Stimulated activated CD4-positive, alpha-beta T cell treated with anti-CD3 and anti-CD28 coated beads, Interleukin-12 subunit alpha, Interleukin-12 subunit beta, amount 100 ng/mL, for 4 hours (primary cell): ENCODE results near the gene PRR12.

Experiments
- DNase-seq: peaks from one replicate; pipeline ENCODE4 v3.0.0-alpha.2; 2020

PRR12 gene

DNA sequence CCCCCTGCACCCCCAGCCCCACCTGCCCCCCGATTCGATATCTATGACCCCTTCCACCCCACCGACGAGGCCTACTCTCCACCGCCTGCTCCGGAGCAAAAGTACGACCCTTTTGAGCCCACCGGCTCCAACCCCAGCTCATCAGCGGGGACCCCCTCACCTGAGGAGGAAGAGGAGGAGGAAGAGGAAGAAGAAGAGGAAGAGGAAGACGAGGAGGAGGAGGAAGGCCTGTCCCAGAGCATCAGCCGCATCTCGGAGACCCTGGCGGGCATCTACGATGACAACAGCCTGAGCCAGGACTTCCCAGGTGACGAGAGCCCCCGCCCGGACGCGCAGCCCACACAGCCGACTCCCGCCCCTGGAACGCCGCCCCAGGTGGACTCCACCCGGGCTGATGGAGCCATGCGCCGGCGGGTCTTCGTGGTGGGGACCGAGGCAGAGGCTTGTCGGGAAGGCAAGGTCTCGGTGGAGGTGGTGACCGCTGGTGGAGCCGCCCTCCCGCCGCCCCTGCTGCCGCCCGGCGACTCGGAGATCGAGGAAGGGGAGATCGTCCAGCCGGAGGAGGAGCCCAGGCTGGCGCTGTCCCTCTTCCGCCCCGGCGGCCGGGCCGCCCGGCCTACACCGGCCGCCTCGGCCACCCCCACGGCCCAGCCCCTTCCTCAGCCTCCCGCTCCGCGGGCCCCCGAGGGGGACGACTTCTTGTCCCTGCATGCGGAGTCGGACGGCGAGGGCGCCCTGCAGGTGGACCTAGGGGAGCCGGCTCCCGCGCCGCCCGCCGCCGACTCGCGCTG lies 60.2 kb downstream of the PRR12 start:
- no peak for DNase-seq

DNA sequence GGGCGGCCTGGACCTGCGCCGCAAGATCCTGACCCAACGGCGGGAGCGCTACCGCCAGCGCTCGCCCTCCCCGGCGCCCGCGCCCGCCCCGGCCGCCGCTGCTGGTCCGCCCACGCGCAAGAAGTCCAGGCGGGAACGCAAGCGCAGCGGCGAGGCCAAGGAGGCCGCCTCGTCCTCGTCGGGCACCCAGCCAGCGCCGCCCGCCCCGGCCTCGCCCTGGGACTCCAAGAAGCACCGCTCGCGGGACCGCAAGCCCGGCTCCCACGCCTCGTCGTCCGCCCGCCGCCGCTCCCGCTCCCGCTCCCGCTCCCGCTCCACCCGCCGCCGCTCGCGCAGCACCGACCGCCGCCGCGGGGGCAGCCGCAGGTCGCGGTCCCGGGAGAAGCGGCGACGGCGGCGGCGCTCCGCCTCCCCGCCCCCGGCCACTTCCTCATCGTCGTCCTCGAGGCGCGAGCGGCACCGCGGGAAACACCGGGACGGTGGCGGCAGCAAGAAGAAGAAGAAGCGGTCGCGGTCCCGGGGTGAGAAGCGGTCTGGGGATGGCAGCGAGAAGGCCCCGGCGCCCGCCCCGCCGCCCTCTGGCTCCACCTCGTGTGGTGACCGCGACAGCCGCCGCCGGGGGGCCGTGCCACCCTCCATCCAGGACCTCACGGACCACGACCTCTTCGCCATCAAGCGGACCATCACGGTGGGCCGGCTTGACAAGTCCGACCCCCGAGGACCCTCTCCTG lies 61.0 kb downstream of the PRR12 start:
- no peak for DNase-seq

DNA sequence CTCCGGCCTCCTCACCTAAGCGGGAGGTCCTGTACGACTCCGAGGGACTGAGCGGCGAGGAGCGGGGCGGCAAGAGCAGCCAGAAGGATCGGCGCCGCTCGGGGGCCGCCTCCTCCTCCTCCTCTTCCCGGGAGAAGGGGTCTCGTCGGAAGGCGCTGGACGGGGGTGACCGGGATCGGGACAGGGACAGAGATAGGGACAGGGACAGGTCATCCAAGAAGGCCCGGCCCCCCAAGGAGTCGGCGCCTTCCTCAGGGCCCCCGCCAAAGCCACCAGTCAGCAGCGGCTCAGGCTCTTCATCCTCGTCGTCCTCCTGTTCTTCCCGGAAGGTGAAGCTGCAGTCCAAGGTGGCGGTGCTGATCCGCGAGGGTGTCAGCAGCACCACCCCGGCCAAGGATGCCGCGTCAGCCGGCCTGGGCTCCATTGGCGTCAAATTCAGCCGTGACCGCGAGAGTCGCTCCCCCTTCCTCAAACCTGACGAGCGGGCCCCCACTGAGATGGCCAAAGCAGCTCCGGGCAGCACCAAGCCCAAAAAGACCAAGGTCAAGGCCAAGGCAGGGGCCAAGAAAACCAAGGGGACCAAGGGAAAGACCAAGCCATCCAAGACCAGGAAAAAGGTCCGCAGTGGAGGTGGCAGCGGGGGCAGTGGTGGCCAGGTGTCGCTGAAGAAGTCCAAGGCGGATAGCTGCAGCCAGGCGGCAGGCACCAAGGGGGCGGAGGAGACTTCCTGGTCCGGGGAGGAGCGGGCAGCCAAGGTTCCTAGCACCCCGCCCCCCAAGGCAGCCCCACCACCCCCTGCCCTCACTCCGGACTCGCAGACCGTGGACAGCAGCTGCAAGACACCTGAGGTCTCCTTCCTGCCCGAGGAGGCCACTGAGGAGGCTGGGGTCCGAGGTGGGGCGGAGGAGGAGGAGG lies 61.8 kb downstream of the PRR12 start:
- DNase-seq = no peak

DNA sequence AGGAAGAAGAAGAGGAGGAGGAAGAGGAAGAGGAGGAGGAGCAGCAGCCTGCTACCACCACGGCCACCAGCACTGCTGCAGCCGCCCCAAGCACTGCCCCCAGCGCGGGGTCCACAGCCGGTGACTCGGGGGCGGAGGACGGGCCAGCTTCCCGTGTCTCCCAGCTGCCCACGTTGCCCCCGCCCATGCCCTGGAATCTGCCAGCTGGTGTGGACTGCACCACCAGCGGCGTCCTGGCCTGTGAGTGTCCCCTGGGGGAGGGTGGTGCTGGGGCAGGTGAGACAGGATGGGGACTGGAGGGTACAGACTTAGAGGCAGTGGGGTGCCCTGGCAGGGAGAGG lies 62.5 kb downstream of the PRR12 start:
- DNase-seq = no peak

DNA sequence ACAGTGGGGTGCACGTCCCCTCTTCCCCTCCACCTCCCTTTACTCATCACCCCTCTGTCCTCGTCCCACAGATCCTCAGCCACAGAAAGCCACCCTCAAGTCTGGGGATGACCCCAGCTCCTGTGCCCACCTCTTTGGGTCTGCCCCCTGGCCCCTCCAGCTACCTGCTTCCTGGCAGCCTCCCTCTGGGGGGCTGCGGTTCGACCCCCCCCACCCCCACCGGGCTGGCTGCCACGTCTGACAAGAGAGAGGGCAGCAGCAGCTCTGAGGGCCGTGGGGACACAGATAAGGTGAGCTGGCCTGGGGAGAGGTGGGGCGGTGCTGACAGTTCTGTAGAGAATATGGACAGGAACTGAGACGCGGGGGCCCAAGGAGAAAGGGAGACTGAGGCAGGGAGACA lies 63.6 kb downstream of the PRR12 start:
- no peak for DNase-seq

DNA sequence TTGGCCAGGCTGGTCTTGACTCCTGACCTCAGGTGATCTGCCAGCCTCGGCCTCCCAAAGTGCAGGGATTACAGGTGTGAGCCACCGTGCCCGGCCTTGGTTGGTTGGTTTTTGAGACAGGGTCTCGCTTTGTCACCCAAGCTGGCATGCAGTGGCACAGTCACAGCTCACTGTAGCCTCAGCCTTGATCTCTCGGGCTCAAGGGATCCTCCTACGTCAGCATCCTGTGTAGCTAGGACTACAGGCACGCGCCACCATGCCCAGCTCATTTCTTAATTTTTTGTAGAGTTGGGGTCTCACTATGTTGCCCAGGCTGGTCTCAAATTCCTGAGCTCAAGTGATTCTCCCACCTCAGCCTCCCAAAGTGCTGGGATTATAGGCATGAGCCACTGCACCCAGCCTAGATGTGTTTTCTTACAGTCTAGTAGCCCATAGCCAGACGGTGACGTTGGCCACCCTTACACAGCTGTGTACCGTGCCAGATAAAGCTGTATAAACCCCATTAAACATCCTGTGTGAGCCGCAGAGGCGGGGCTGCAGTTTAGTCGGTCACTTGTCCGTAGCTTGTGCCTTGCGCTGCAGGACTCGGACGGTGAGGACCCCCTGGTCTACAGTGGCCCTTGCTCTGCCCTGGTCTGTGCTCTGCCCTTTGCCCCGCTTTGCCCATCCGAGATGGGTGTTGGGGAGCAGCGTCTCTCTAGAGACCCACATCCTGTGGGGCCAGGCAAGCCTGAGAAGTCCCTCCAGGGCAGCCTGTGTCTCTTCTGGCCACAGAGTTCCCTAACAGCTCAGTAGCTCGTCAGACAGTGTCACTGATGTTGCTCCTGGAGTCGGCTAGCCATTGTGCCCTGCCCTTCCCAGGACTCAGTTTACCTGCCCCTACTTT lies 64.8 kb downstream of the PRR12 start:
- no peak for DNase-seq

DNA sequence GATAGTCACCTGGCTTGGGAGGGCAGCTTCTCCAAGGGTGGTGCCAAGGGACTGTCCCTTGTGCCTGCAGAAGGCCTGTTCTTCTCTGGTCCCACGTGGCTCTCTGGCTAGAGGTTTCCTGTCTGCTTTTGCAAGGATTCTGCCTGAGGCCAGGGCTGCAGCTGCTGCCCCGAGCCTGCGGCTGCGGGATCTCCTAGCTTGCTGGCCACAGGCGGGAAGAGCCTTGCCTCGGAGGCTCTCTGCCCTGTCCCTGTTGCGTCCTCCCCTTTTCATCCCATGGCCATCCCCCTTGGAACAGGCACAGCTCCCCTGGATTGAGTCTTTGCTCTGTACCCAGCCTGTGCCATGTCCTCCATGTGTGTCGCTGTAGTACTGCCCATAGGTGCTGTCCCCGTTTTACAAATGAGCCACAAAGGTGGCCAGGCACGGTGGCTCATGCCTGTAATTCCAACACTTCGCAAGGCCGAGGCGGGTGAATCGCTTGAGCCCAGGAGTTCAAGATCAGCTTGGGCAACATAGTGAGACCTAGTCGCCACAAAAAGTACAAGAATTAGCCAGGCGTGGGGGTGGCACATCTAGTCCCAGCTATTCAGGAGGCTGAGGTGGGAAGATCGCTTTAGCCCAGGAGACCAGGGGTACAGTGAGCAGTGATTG lies 65.6 kb downstream of the PRR12 start:
- DNase-seq = no peak

DNA sequence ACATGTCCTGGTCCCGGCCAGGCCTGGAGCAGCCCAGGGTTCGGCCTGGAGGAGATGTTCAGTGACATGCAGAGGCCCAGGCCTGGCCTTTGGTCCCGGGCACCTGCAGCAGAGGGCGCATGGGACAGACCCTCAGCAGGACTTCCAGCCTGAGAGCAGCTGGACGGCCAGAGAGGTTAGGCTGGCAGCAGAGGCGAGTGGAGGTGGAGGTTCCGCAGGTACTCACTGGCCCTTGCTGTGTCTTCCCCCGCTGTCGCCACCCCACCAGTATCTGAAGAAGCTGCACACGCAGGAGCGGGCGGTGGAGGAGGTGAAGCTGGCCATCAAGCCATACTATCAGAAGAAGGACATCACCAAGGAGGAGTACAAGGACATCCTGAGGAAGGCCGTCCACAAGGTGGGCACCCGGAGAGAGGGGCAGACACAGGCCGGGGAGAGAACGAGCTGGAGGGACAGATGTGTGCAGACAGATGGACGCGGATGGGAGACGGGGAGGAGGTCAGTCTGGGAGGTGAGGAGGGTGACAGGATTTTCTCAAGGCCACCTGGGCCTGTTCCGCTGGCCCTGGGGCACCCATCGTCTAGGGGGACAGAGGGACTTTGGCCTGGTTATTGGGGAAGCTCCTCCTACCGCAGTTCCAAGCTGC lies 66.6 kb downstream of the PRR12 start:
- no peak for DNase-seq

DNA sequence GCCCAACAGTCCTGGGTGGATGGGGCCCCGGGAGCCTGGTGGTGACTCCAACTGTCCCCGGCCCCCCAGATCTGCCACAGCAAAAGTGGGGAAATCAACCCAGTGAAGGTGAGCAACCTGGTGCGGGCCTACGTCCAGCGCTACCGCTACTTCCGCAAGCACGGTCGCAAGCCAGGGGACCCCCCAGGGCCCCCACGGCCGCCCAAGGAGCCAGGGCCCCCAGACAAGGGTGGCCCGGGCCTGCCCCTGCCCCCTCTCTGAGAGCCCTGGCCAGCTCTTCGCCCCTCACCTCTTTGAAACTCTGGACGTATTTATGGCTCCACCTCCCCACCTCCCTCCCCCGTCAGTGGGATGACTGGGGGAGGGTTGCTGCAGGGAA lies 67.1 kb downstream of the PRR12 start:
- DNase-seq = no peak

DNA sequence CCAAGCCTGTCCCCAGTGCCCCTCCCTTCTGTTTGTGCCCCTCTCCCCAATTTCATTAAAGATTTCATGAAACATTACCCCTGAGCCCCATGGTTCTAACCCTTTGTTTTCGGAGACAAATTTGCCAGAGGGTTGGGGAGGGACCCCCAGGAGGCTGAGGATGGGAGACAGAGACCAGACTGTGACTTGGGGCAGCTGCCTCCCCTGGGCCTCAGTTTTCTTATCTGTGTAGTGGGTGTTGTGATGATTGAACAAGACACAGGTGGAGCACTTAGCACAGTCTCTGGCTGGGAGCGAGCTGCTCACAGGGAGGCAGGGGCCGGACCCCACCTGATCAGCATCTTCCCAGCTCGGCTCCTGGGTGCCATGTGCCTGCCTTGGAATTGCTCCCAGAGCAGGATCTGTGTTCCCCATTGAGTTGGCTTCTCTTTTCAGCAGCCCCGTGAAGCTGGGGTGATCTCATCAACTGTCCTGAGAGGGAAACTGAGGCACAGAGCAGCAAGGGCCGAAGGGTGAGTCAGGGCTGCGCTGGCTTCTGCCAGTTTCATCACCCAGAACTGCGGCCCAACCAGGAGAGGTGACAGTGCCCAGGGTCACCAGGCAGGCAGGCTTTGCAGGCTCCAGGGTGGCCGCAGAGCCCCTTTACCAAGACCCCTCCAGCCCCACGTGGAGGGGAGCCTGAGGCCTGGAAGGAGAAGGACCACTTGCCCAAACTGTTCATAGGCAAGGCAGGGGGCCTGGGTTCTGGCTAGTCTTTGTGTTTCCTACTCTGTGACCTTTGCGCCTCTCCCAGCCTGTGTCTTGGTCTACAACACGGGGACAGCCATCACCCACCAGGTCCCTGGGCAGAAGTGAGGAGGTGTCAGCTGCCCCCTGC lies 67.8 kb downstream of the PRR12 start:
- no peak for DNase-seq

DNA sequence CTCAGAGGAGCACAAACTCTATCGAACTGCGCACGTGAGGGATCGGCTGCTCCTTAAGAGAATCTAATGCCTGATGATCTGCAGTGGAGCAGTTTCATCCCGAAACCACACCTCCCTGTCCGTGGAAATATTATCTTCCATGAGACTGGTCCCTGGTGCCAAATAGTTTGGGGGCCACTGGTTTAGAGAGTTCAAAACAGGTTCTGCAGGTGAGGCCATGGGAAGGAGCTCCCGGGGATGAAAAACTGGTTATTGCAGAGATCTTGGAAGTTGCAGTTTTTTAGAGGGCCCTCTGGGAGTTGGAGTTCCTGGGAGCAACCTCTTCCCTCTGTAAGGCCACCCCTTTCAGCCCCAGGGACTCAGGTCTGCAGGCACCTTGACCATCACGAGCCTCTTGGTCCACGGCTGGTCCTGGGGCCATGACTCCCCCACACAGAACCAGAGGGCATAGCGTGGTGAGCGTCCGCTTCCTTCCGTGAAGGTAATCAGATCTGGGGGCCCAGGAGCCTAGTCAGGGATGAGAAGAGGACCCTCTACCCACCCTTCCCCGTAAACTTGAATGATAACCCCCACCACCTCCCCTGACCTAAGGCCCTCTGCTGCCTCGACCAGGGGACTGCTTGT lies 69.5 kb downstream of the PRR12 start:
- no peak for DNase-seq

DNA sequence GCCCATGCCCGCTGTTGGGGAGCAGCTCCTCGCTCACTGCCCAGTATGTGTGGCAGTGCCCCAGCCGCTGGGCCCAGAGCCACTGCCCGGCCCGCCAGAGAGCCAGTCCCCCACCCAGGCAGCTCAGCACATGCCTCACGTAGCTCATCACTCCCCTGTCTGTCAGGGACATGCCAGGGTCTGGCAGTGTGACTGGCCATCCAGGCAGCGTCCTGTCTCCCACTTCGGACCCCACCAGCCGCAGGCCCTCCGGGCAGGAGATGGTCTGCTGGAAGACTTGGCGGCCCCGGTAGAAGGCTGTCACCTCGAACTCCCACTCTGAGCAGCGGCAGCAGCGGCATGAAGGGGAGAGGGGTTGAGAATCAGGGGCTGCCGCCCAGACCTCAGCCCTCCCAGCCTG lies 71.0 kb downstream of the PRR12 start:
- DNase-seq = no peak

DNA sequence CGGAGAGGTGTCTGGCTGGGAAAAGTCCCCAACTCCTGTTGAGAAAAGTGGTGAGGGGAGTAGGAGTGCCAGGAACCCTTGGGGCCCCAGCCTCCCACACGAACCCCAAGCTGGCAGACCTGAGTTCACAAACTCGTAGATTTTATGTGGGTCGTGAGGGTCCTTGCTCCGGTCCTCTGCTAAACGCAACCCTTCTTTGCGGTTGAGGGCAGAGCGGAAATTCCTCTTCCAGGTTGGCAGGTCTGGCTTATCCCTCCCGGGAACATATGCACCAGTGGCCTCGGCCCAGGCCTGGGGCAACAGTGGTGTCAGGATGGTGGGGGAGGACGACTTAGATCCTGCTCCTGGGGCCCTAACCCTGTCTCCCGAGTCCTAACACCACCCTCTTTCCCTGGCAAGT lies 72.2 kb downstream of the PRR12 start:
- no peak for DNase-seq

DNA sequence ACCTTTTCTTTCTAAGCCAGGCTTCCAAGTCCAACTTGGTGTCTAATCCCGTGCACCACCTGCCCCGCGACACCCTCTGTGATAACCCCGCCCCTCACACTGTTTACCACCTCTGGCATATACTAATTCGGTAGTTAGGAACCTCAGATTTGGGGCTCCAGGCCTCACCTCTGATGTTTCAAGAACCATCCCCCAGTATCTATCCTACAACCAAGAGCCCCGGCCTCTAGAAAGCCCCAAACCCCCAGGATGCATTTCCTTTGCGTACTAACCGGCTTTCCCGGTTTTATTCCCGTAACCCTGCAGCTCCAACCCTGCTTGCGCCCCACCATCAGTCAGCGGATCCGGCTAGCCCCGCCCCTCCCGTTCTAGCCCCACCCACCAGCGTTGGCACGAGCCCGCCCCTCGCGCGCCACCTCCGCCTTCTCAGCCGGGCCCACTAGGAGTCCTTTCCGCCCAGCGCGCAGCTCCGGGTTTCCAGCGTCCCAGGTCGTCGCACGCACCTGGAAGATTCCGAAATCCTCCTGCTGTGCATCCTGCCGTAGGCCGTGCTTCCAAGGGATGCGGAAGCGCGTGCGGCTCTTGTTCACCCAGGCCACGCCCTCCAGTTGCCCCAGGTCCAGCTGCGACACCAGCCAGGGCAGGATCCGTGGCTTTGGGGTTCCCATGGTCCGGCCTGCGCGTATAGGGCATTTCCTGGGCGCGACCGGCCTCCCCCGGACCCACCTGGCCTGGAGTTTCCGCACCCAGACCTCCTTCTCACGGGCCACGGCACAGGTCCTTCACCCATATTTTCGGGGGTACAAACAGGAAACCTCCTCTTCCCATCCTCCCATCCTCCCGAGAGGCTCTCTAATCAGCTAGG lies 73.4 kb downstream of the PRR12 start:
- peak; percentile 95 for DNase-seq

DNA sequence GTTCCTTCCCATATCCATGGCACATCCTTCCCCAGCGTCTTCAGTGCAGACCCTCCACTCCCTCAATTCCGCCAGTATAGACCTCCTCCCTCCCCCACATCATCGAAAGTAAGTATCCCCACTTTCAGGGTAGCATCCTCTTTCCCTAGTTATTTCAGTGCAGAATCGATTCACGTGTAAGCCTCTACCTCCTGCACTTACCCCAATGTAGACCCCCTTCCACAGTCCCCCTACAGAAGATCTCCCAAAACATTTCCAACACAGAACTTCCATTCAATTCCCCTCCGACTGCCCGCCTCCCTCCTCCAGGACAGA lies 74.0 kb downstream of the PRR12 start:
- DNase-seq = no peak

DNA sequence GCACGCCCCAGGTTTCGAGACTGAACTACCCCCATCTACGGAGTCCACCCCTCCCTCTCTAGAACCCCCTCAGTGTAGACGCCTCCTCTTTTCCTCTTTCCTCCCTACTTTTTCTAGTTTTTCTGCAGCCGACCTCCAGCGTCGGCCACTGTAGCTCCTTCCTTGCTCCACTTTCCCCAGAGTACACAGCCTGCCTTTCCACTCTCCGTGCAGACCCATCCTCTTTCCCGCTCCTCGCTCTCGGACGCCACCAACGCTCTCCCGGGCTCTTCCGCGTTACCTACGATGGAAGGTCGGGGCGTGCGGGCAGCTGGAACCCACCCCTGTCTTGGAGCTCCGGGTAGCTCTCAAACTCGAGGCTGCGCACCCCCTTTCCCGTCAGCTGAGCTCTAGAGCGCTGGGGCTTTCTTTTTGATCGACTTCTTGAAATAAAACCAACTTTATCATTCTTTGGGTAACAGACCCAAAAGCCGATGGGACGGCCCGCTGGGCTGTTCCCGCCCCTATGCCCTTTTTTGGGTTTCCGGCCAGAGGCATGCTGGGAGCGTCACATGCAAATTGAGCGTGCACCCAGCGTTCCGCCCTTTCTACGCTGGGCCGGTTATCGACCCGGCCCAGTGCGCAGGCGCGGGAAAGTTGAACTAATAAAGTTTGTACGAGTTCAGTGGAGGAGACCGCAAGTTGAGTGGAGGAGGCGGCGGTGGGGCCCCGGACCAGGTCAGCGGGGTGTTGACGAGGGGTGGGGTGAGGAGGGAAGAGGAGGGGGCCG lies 74.6 kb downstream of the PRR12 start, which contains the start of the genes BCL2L12 and IRF3:
Gene BCL2L12 (plus strand): TSS at position 583 of the 769 bp plus-strand sequence. CDS start 760 bp downstream, outside the sequence.
Gene IRF3 (minus strand): TSS at position 507 of the 769 bp plus-strand sequence. CDS start 1,019 bp downstream, outside the sequence.
- DNase-seq = peak; percentile 99

DNA sequence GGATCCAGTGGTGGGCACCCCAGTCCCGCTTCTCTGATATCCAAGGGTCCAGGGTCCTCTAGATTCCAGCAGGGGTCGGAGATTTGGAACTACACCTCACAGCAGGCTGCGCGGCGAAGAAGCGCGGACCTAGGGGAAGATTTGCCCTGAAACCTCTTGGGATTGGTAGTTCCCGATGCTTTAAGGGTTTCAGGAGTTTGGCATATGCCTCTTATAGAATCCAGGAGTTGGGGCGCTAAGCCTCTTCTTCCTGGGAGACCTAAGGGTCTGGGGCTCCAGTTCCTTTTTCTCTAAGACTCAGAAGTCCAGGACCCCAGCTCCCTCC lies 75.1 kb downstream of the PRR12 start:
- no peak for DNase-seq

DNA sequence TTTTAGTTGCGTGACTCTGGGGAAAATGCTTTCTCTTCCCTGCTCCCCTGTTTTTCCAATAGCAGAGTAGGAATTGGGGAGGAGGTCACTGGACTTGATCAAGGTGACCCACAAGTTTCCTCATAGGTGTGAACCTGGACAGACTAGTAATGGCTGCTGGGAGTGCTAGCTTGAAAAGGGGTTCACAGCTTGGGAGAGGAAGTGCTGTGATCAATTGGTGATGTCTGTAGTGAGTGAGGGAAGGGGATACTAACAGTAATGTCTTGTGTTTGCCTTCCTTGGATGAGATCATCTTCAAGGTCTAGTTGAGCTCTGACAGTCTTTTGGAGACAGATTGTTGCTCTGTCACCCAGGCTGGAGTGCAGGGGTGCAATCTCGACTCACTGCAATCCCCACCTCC lies 76.5 kb downstream of the PRR12 start:
- DNase-seq = no peak
